GM12873 (cell line): Measurements from ENCODE around the gene IMPDH1.

Source experiments
- CTCF ChIP-seq: IDR thresholded peaks from 2 replicates; pipeline ENCODE4 v1.5.1; 2012; ENCODE audit warnings: low read depth, mild to moderate bottlenecking, moderate library complexity, low read length, control low read depth; ENCODE audit not compliant: insufficient read depth; ENCODE audit errors: missing control alignments

The IMPDH1 gene

GRCh38 chr7:128381161-128381821, 28.5 kb downstream of the IMPDH1 start:
- peak; percentile 74 for TF ChIP-seq CTCF

- TF ChIP-seq CTCF, result no peak
Observed at GRCh38 chr7:128380483-128381106, 29.2 kb downstream of the IMPDH1 start.

- no peak for TF ChIP-seq CTCF
Observed at GRCh38 chr7:128379900-128380479, 29.8 kb downstream of the IMPDH1 start.

GRCh38 chr7:128378637-128379036, 31.1 kb downstream of the IMPDH1 start:
- TF ChIP-seq CTCF, result no peak

GRCh38 chr7:128376077-128376476, 33.7 kb downstream of the IMPDH1 start:
- no peak for TF ChIP-seq CTCF

GRCh38 chr7:128374041-128374440, 35.7 kb downstream of the IMPDH1 start:
- no peak for TF ChIP-seq CTCF

- TF ChIP-seq CTCF, result no peak
Observed at GRCh38 chr7:128373606-128374005, 36.2 kb downstream of the IMPDH1 start.
